HPDE6-E6E7 (cell line): ENCODE measurements around the gene RNF157.
A peak's percentile ranks its signal among the peaks of the same experiment; 100 is the strongest.
"Not testable (repeated sequence)": the region's sequence is repeated elsewhere in the genome, so short reads cannot be mapped to it uniquely, and the experiment has no call there.

Experiments
- DNase-seq: peaks from one replicate; pipeline ENCODE4 v3.0.0; 2011; ENCODE audit warnings: missing footprints; ENCODE audit errors: extremely low spot score

Gene RNF157

GRCh38 chr17:76254275-76254674, 14.0 kb upstream of the RNF157 start:
- DNase-seq, result no peak

DNA sequence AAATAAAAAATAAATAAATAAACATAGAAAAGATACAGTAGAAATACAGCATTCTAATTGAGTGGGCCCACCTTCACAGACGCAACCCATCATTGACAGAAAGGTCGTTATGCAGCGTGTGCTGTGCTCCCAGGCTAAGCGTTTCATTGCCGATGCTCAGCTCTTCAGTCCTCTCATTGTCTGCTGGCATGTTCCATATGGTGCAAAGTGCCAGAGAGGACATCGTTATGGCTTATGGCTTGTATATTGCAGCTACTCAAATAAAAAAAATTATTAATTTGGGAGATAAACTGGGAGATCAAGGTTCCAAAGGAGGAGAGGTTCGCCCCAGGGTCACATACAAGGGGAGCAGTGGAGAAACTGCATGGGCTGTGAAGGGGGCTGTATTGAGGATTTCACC, 13.5 kb upstream of the RNF157 start:
- DNase-seq, result no peak

GRCh38 chr17:76252967-76253766, 12.9 kb upstream of the RNF157 start:
- DNase-seq, result not testable (repeated sequence)

DNA sequence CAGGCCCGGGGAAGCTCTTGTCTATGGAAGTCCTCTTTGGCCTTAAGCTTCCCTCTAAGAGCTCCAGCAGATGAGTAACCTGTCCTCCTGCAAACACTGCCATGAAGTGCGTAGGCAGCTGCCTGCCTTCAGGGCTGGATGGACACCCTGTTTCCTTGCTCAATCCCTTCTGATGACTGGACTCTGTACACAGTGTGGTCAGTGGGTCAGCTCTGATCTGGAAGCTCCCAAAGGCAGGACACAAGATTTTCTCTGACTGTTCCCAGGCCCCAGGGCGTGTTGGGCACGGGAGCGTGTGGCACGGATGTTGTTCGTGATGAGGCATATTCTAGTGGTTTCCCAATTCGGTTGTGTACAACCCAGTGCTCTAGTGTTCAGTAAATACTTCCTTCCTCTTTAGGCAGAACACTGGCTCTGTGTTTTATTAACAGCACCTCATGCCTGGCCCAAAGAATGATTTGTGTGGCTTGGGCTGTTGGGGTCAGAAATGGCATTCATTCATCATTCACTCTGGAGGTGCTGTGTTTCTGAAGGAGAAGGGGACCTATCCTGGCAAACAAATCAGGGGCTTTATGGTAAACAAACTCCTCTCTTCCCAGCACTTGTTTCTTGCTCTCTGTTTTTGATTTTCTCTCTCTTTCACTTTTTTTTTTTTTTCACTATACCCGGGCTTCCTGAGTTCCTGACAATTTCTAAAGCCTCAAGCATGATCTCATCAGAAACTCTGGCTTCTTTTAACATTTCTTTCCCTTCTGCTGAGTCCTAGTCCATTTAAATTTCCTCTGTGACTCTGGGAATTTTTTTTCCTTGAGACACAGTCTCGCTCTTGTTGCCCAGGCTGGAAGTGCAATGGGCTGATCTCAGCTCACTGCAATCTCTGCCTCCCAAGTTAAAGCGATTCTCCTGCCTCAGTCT, 12.0 kb upstream of the RNF157 start:
- DNase-seq, result peak; percentile 75

- DNase-seq, result no peak
Observed at GRCh38 chr17:76251478-76252039, 11.3 kb upstream of the RNF157 start.

GRCh38 chr17:76250141-76250540, 9.8 kb upstream of the RNF157 start:
- no peak for DNase-seq

GRCh38 chr17:76248013-76248782, 7.9 kb upstream of the RNF157 start:
- no peak for DNase-seq

GRCh38 chr17:76247304-76247703, 7.0 kb upstream of the RNF157 start:
- DNase-seq, result no peak

GRCh38 chr17:76246080-76247066, 6.1 kb upstream of the RNF157 start:
- DNase-seq, result no peak

- not testable (repeated sequence) for DNase-seq
Observed at GRCh38 chr17:76244721-76245120, 4.4 kb upstream of the RNF157 start.

GRCh38 chr17:76243826-76244679, 3.8 kb upstream of the RNF157 start:
- DNase-seq, result no peak

DNA sequence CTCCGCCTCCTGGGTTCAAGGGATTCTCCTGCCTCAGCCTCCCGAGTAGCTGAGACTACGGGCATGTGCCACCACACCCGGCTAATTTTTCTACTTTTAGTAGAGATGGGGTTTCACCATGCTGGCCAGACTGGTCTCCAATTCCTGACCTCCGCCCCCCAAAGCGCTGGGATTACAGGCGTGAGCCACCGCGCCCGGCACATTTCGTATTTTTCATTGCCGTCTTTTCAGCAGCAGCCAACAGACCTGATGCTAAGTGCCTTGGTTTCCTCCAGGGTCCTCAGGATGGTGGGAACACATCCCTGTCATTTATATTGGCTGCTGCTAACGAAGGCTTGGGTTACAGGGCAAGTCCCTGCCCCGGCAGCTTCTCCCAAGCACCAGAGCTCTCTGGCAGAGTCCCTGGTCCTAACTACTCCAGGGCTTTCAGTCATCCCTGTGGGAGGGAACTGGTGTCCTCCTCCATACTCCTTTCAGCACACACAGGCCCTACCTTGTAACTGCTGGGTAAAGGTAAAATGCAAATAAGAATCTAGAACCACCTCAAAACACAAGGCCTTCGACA, 1.5 kb upstream of the RNF157 start:
- DNase-seq, result no peak

DNA sequence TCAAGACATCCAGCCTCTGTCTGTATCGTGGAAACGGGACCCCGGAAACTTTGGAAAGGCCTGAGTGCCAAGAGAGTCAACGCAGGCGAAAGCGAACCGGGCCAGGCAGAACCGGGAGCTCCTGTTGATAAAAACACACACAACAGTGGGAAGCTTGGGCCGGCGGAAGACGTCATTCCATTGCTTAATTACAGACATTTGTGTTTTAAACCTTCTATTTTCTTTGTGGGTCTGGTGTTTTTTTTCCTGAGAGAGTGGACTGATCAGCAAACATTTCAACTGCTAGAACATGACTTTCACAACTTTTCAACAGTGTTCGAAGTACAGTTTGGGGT, 878 bp upstream of the RNF157 start:
- DNase-seq, result no peak

- DNase-seq, result no peak
Observed at GRCh38 chr17:76239538-76240274, 587 bp downstream of the RNF157 start.

DNA sequence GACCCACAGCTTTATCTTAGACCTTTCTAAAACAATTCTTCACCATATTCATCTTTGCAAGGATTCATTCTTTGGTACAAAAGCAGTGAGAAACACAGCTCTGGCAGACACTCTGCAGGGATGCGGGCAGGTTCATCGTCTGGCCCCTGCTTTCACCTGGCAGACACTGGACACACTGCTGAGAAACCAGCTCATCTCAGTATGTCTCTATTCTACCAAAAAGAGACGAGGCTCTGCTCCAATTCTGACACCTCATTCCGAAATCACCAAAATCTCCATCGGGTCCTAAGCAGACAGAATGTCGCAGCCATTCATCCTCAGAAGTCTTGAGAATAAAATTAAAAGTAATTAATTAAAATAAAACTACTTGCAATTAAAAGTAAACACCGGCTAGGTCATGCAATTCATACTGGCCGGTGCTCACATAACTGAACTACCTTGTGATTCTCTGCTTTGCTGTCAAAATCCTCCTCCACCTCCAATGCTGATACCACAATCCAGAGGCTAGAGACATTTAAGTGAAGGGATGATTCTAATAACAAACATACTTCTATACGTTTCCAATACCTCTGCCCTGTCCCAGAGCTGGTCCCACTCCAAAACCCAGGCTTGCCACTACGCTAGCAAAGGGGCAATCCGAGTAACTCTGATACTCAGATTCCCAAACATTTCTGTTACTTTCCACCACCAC, 1.3 kb downstream of the RNF157 start:
- DNase-seq, result no peak

DNA sequence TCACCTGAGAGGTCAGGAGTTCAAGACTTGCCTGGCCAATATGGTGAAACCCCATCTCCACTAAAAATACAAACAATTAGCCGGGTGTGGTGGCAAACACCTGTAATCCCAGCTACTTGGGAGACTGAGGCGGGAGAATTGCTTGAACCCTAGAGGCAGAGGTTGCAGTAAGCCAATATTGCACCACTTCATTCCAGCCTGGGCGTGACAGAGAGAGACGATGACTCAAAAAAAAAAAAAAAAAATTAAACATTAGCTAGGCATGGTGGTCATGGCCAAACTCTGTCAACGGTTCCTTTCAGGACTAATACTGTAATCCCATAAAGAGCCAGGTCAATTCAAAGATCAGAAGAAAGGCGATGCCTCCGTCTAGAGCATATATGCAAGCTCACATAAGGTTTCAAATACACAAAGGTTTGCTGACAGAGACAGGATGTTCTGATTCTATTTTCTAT, 2.4 kb downstream of the RNF157 start:
- DNase-seq, result no peak

- no peak for DNase-seq
Observed at GRCh38 chr17:76236603-76237002, 3.7 kb downstream of the RNF157 start.

- no peak for DNase-seq
Observed at GRCh38 chr17:76235883-76236282, 4.4 kb downstream of the RNF157 start.
